Osteoblast (primary cell): ENCODE results near the gene TSTD2. TPM values are rescaled to one million over a fixed set of nuclear protein-coding genes. Genes with fewer than 3 reads are reported as not detected.

Experiments
- DNase-seq: peaks from one replicate; pipeline ENCODE4 v3.0.0; 2011; ENCODE audit warnings: low spot score, mixed read lengths; ENCODE audit not compliant: insufficient read length; ENCODE audit errors: missing footprints
- H2AFZ ChIP-seq: 2 replicates; pipeline ENCODE4 v1.6.0; 2011; ENCODE audit warnings: mild to moderate bottlenecking, low read length
- H3K27ac ChIP-seq: 2 replicates; pipeline ENCODE4 v1.5.1; 2011; ENCODE audit warnings: mild to moderate bottlenecking, low read depth, low read length, moderate library complexity
- H3K27me3 ChIP-seq: 2 replicates; pipeline ENCODE4 v1.6.0; 2012; ENCODE audit warnings: mild to moderate bottlenecking, control low read depth, inconsistent platforms, low read length, moderate library complexity; ENCODE audit not compliant: insufficient read depth
- H3K36me3 ChIP-seq: 2 replicates; pipeline ENCODE4 v1.5.1; 2011; ENCODE audit warnings: mild to moderate bottlenecking, low read length, control low read depth, moderate library complexity; ENCODE audit not compliant: insufficient read depth
- H3K4me1 ChIP-seq: 2 replicates; pipeline ENCODE4 v1.5.1; 2011; ENCODE audit warnings: mild to moderate bottlenecking, low read length, control low read depth, moderate library complexity; ENCODE audit not compliant: insufficient read depth
- H3K4me2 ChIP-seq: 2 replicates; pipeline ENCODE4 v1.6.0; 2011; ENCODE audit warnings: mild to moderate bottlenecking, low read length; ENCODE audit not compliant: insufficient read depth
- H3K4me3 ChIP-seq: fragments of 200-600 bp; sonication (generic); 3 replicates; pipeline ENCODE4 v1.5.1; 2012; ENCODE audit warnings: mild to moderate bottlenecking, low read length, inconsistent platforms; ENCODE audit not compliant: insufficient read depth
- H3K79me2 ChIP-seq: 2 replicates; pipeline ENCODE4 v1.6.0; 2012; ENCODE audit warnings: mild to moderate bottlenecking, low read length, control low read depth, inconsistent platforms; ENCODE audit not compliant: insufficient read depth
- H3K9me3 ChIP-seq: 2 replicates; pipeline ENCODE4 v1.5.1; 2011; ENCODE audit warnings: low read depth, low read length, control low read depth
- H4K20me1 ChIP-seq: 2 replicates; pipeline ENCODE4 v1.6.0; 2012; ENCODE audit warnings: mild to moderate bottlenecking, low read length, control low read depth; ENCODE audit not compliant: insufficient read depth
- total RNA-seq: library from RNA; depleted of rRNA; stranded (reverse); fragments of >200 nt; gene quantifications from 2 replicates; pipeline ENCODE4 v1.2.3, GENCODE V29; 2012
- TF ChIP-seq, protein P1 (sequence below): IDR thresholded peaks from 2 replicates; pipeline ENCODE4 v1.5.1; 2011; ENCODE audit warnings: mild to moderate bottlenecking, low read depth, low read length, moderate library complexity; ENCODE audit errors: extremely low read depth

The TSTD2 gene
- total RNA-seq, 1 donor, result 16.3 TPM

DNA sequence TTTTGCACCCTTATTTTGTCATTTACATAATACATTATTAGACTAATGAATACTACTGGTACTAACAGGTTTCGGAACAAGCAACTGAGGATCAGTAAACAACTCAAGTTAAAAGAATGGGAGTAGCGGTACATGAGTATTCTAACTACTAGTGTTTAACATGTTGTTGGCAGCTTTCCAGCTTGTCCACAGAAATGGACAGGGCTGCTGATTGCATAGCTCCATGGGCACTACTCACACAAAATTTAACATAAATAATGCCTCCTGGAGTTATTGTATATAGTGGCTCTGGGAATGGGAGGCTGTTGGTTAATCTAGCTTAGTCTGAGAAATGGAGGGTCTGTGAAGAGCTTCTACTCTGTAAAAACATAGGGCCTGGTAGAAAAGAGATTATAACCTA is 7.2 kb upstream of the TSTD2 start:
- H4K20me1 ChIP-seq, result peaks cover 32% of the 10 kb centered on the region
- H3K4me2 ChIP-seq, result no peak overlapping the region
- TF ChIP-seq, protein P1, sequence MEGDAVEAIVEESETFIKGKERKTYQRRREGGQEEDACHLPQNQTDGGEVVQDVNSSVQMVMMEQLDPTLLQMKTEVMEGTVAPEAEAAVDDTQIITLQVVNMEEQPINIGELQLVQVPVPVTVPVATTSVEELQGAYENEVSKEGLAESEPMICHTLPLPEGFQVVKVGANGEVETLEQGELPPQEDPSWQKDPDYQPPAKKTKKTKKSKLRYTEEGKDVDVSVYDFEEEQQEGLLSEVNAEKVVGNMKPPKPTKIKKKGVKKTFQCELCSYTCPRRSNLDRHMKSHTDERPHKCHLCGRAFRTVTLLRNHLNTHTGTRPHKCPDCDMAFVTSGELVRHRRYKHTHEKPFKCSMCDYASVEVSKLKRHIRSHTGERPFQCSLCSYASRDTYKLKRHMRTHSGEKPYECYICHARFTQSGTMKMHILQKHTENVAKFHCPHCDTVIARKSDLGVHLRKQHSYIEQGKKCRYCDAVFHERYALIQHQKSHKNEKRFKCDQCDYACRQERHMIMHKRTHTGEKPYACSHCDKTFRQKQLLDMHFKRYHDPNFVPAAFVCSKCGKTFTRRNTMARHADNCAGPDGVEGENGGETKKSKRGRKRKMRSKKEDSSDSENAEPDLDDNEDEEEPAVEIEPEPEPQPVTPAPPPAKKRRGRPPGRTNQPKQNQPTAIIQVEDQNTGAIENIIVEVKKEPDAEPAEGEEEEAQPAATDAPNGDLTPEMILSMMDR, result no peak
- H3K36me3 ChIP-seq, result peaks cover 30% of the 10 kb centered on the region
- no peak overlapping the region for H3K4me3 ChIP-seq
- peaks cover 71% of the 10 kb centered on the region for H3K79me2 ChIP-seq
- H3K27ac ChIP-seq, result no peak overlapping the region
- peaks cover 7% of the 10 kb centered on the region for H3K4me1 ChIP-seq
- no peak overlapping the region for H2AFZ ChIP-seq
- no peak for DNase-seq
- no peaks in the 10 kb centered on the region for H3K27me3 ChIP-seq
- no peaks in the 10 kb centered on the region for H3K9me3 ChIP-seq

DNA sequence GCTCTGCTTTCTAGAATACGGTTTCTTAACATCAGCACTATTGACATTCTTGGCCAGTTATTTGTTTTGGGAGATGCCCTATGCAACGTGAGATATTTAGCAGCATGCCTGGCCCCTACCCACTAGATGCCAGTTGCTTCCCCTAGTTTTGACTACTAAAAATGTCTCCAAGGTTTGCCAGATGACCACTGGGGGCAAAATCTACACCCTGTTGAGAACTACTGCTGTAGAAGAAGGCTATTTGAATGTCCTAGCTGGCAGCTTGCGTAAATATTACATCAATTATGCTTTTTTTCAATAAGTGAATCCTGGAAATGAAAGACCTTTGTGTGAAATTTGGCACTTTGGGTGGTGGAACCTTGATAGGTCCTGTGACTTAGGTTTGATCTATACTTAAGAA is 5.5 kb upstream of the TSTD2 start:
- Histone ChIP-seq H3K27me3 (no peaks in the 10 kb centered on the region), H4K20me1 (peaks cover 38% of the 10 kb centered on the region), H3K4me3 (no peak overlapping the region), H3K9me3 (no peaks in the 10 kb centered on the region), H2AFZ (no peak overlapping the region), H3K36me3 (peaks cover 15% of the 10 kb centered on the region), H3K27ac (no peak overlapping the region), H3K79me2 (peaks cover 83% of the 10 kb centered on the region), H3K4me1 (peaks cover 16% of the 10 kb centered on the region), H3K4me2 (no peak overlapping the region)
- TF ChIP-seq, protein P1, result peak; percentile 34
- peak; percentile 38 for DNase-seq

DNA sequence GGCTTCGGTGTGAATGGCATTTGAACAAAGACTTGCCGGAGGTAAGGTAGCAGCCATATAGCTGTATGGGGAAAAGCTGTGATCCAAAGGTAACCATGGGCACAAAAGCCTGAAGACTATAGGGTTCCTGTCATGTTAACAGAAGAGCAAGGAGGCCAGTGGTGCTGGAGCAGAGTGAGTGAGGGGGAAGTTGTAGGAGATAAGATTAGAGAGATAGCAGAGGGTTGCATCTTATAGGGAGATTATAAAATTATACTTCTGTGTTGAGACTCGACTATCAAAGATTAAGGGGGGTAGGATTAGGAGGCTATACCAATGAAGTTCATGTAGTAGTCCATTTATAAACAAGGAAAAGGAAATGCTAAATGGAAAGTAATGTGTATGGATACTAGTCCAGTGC is 3.7 kb upstream of the TSTD2 start:
- TF ChIP-seq, protein P1, result no peak
- peaks cover 80% of the 10 kb centered on the region for H3K79me2 ChIP-seq
- peaks cover 38% of the 10 kb centered on the region for H4K20me1 ChIP-seq
- H3K4me2 ChIP-seq, result peak overlapping the region; percentile 47
- H3K27me3 ChIP-seq, result no peaks in the 10 kb centered on the region
- no peak overlapping the region for H2AFZ ChIP-seq
- H3K9me3 ChIP-seq, result no peaks in the 10 kb centered on the region
- no peak overlapping the region for H3K27ac ChIP-seq
- peaks cover 19% of the 10 kb centered on the region for H3K4me1 ChIP-seq
- H3K36me3 ChIP-seq, result peaks cover under 1% of the 10 kb centered on the region
- no peak overlapping the region for H3K4me3 ChIP-seq
- no peak for DNase-seq

DNA sequence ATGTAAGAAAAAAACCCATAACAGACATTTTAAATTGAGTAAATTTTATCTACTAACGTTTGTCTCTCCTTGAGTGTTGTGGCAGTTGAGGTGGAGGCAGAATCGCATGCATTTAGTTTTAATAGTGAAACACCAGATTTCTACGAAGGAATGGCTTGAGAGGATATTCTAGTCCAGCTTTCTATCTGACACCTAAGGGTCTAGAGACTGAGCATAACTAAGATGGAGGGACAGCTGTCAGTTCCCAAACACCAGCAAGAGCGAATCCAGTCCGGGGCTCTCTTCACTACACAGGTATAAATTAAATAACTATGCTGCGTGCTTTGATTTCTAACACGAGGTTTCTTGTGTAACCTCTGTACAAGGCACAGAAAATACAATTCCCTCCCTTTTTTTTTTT is 1.9 kb upstream of the TSTD2 start:
- Histone ChIP-seq H3K4me1 (peaks cover 23% of the 10 kb centered on the region), H3K27me3 (no peaks in the 10 kb centered on the region), H3K4me2 (peak overlapping the region; percentile 96), H4K20me1 (peaks cover 31% of the 10 kb centered on the region), H3K36me3 (no peaks in the 10 kb centered on the region), H3K79me2 (peaks cover 82% of the 10 kb centered on the region), H2AFZ (no peak overlapping the region), H3K9me3 (no peaks in the 10 kb centered on the region), H3K27ac (no peak overlapping the region), H3K4me3 (peak overlapping the region; percentile 96)
- TF ChIP-seq, protein P1, result no peak
- no peak for DNase-seq
